Measurements from ENCODE around the gene EXOSC1. TPM values are rescaled to one million over a fixed set of nuclear protein-coding genes. Genes with fewer than 3 reads are reported as not detected.
"Not testable (repeated sequence)": the region's sequence is repeated elsewhere in the genome, so short reads cannot be mapped to it uniquely, and the experiment has no call there.

Gene EXOSC1
- 26.5 and 35.3 TPM in 2 replicates for total RNA-seq

- peak; percentile 97 for DNase-seq (ENCODE audit: low read depth)
These were observed at the start of gene EXOSC1, which contains the start of gene ZDHHC16 for GRCh38 chr10:97445722-97446639. EXOSC1 (minus strand) TSS chr10:97446006; CDS start chr10:97445985, 21 bp downstream. ZDHHC16 (plus strand) TSS chr10:97446175; CDS start chr10:97451676, 5,501 bp downstream.

GRCh38 chr10:97494863-97495506, 49.2 kb upstream of the EXOSC1 start:
- no peak for DNase-seq (ENCODE audit: low read depth)

GRCh38 chr10:97494151-97494550, 48.3 kb upstream of the EXOSC1 start:
- no peak for DNase-seq (ENCODE audit: low read depth)

DNA sequence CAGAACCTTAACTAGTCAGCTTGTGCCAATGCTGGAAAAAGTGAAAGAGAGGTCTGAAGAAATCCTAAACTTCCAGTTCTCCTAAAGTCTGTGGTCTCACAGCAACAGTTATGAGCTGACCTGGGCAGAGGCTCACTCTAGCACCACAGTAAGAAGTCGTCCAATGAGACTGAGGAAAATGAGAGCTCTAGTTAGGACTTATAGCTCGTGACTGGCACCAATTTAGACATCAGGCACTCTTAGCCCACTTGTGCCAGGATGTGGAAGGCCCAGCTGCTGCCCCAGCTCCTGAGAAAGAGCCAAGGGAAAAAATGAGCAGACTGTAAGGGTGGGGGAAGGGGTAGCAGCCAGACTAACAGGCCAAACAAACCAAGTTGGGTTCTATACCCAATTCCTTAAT, 44.8 kb upstream of the EXOSC1 start:
- DNase-seq (ENCODE audit: low read depth) = no peak

GRCh38 chr10:97485647-97486281, 40.0 kb upstream of the EXOSC1 start:
- no peak for DNase-seq (ENCODE audit: low read depth)

GRCh38 chr10:97483921-97484320, 38.1 kb upstream of the EXOSC1 start:
- no peak for DNase-seq (ENCODE audit: low read depth)

- DNase-seq (ENCODE audit: low read depth) = no peak
These were observed 37.7 kb upstream of the EXOSC1 start for GRCh38 chr10:97483506-97483905.

GRCh38 chr10:97482381-97482780, 36.6 kb upstream of the EXOSC1 start:
- no peak for DNase-seq (ENCODE audit: low read depth)

DNA sequence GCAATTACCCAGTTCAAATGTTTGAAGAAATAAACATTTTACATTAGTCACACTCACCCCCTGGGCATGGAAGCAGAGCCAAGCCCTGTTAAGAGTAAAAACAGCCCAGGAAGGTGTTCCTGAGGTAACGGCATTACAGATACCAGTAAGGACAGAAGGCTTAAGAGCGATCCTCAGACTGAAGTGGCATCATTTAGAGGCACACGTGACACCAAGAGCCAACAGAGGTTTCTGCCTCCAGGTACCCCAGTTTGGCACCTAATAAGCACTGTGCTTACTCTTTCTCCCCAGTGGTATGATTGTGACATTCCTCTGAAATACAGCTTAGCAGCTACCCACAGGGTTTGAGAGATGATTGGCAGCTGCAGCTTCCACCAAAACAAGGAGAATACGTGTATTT, 35.3 kb upstream of the EXOSC1 start:
- DNase-seq (ENCODE audit: low read depth) = peak; percentile 68

DNA sequence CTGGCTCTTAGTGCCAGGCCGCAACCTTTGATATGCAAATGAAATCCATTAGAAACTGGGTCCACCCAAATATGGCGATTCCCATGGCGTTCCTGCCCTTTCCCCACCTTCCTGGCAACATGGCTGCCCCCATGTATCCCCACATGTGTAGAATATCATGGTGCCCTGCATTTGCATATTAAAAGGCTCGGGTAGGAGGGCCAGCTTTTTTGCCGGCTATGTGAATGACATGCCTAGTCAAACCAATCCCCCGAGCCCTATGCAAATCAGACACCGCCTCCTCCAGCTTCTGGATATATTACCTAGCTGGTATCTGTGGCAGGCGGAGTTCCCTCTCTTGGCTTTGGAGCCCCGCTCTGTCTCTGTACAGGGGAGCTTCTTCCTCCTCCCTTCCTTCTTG, 34.1 kb upstream of the EXOSC1 start:
- no peak for DNase-seq (ENCODE audit: low read depth)

GRCh38 chr10:97479410-97479809, 33.6 kb upstream of the EXOSC1 start:
- not testable (repeated sequence) for DNase-seq (ENCODE audit: low read depth)

DNA sequence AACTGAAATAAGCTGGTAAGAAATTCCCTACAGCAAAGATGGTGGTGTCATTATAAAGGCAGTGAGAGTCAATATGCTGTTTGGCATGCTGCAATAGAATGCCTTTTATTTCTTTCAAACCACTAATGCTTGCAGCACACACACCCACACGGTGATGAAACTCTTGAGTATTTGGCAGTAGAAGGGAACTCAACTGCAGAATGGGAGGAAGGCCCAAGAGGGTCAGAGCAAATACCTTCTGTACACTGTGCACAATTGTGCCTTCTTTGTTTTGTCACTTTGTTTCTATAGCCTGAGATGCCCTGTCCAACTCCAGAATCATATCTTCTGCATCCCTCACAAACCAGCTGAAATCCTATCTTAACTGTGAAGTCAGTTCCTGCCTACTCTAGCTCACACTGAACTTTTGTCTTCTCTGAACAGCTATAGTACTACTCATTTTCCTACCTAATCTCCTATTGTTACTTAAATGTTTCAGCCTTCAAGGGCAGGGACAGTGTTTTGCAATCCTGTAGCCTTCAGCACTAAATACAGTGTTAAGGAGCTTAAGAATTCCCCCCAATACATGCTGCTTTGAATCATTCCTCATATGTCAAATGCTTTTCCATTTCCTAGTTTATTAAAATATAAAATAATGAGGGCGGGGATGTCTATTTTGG, 30.3 kb upstream of the EXOSC1 start:
- peak; percentile 73 for DNase-seq (ENCODE audit: low read depth)

- no peak for DNase-seq (ENCODE audit: low read depth)
These were observed 29.1 kb upstream of the EXOSC1 start for GRCh38 chr10:97474918-97475317.

DNA sequence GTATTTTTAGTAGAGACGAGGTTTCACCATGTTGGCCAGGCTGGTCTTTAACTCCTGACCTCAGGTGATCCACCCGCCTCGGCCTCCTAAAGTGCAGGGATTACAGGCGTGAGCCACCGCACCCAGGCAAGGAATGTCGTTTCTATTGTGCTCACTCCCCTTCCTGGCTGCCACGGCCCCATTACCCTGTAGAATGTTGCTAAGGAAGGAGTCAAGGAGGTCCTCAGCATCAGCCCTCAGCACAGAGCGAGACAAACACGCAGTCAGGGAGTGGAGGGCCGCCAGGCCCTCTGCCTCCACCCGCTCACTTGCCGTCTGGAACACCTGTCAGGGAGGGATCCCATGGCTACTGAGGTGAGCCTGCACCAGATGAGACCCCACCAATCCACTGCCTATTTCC, 23.0 kb upstream of the EXOSC1 start:
- not testable (repeated sequence) for DNase-seq (ENCODE audit: low read depth)

DNA sequence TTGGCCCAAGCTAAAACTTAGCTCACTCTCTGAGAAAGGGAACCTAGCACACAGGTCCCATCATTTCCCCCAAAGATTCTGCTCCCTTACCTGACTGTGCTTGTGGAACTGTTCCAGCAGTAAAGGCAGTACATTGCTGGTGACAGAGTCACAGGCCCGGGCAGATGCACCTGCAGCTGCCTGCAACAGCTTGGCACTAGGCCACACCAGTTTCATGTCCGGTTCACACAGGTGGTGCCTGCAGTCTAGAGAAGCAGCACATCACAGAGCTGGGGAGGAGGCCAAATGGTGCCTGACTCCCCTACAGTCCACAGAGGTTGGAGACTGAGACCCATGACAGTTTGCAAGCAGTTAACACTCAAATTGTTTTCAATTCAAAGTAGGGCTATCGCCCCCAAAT, 22.4 kb upstream of the EXOSC1 start:
- DNase-seq (ENCODE audit: low read depth) = no peak

DNA sequence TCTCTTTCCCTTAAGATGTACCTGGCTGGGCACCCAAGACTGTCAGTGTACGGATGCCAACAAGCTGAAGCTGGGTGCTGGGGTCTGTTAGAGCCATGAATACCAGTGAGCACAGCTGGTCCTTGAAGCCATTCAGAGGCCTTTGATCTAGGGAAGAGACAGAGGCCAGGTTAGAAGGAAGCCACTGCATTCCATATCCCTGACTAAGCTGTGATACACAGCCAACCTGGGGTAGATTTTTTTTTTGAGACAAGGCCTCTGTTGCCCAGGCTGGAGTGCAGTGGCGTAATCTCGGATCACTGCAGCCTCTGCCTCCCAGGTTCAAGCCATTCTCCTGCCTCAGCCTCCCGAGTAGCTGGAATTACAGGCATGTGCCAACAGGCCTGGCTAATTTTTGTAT, 20.9 kb upstream of the EXOSC1 start:
- peak; percentile 56 for DNase-seq (ENCODE audit: low read depth)

GRCh38 chr10:97465982-97466381, 20.2 kb upstream of the EXOSC1 start:
- no peak for DNase-seq (ENCODE audit: low read depth)

DNA sequence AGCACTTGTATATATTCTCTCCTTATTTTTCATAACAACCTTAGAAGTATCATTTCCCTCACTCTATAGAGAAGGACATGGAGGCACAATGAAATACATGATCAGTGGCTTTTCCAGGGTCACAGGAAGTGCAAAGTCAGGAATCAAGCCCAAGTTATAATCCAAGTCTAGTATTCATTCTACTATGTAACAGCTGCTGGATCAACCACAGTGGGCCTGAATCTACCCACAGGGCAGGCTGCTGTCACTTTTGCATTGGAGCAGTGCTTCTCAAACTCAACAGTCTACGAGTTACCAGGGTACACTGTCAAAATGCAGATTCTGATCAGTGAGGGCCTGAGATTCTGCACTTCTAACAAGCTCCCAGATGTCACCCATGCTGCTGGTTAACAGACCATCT, 18.4 kb upstream of the EXOSC1 start:
- no peak for DNase-seq (ENCODE audit: low read depth)

GRCh38 chr10:97463363-97464132, 17.7 kb upstream of the EXOSC1 start:
- DNase-seq (ENCODE audit: low read depth) = peak; percentile 60

DNA sequence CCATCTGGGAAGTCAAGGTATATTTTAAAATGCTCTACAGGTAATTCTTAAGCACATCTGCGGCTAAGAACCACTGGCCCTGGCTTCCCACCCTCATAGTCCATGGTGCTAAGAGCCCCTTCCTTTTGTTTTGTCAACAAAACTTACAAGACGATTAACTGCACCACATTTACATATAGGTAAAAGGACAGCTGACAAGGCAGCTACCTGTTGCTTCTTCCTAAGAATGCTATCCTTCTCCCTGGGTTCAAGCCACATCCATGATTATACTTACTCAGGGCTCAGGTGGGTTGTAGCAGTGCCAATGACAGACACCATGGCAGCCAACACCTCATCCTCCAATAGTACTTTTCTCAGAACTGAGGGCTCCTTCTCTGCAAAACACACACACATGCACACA, 16.5 kb upstream of the EXOSC1 start:
- no peak for DNase-seq (ENCODE audit: low read depth)

GRCh38 chr10:97459933-97460332, 14.1 kb upstream of the EXOSC1 start:
- DNase-seq (ENCODE audit: low read depth) = no peak
